ENCODE measurements around the gene NAMPT. TPM values are rescaled to one million over a fixed set of nuclear protein-coding genes. Genes with fewer than 3 reads are reported as not detected.
"Not testable (repeated sequence)": the region's sequence is repeated elsewhere in the genome, so short reads cannot be mapped to it uniquely, and the experiment has no call there.

Gene NAMPT
- total and polyA plus RNA-seq, 4 donors = 37.0 to 146 (median 53.7) TPM

GRCh38 chr7:106306256-106306655, 21.5 kb upstream of the NAMPT start:
- Histone ChIP-seq H3K27ac (ENCODE audit: low read depth, low read length) (no peak overlapping the region), H3K9me3 (ENCODE audit: control insufficient read depth, insufficient read depth, low read length) (no peaks in the 10 kb centered on the region), H3K4me3 (ENCODE audit: low read depth, low read length) (no peak overlapping the region), H3K27me3 (ENCODE audit: control insufficient read depth, insufficient read depth, low read length) (no peaks in the 10 kb centered on the region), H3K36me3 (ENCODE audit: control insufficient read depth, insufficient read depth, low read length) (no peaks in the 10 kb centered on the region), H3K4me1 (ENCODE audit: control insufficient read depth, insufficient read depth, low read length) (no peaks in the 10 kb centered on the region)
- no CpG with 5 or more reads among the region's 3 CpGs for WGBS (ENCODE audit: insufficient coverage)
- DNase-seq (ENCODE audit: low read depth in 4 of 6, low spot score in 6 of 6) = peak in 1 of 6 donors; percentile 9

GRCh38 chr7:106305732-106306131, 20.9 kb upstream of the NAMPT start:
- no peak for DNase-seq (ENCODE audit: low read depth in 4 of 6, low spot score in 6 of 6)
- H3K4me3 ChIP-seq (ENCODE audit: low read depth, low read length) = no peak overlapping the region
- no peaks in the 10 kb centered on the region for H3K27me3 ChIP-seq (ENCODE audit: control insufficient read depth, insufficient read depth, low read length)
- WGBS (ENCODE audit: insufficient coverage) = 56% methylated on average over 1 of the region's 3 CpGs
- no peaks in the 10 kb centered on the region for H3K4me1 ChIP-seq (ENCODE audit: control insufficient read depth, insufficient read depth, low read length)
- no peaks in the 10 kb centered on the region for H3K36me3 ChIP-seq (ENCODE audit: control insufficient read depth, insufficient read depth, low read length)
- H3K9me3 ChIP-seq (ENCODE audit: control insufficient read depth, insufficient read depth, low read length) = no peaks in the 10 kb centered on the region
- H3K27ac ChIP-seq (ENCODE audit: low read depth, low read length) = no peak overlapping the region

DNA sequence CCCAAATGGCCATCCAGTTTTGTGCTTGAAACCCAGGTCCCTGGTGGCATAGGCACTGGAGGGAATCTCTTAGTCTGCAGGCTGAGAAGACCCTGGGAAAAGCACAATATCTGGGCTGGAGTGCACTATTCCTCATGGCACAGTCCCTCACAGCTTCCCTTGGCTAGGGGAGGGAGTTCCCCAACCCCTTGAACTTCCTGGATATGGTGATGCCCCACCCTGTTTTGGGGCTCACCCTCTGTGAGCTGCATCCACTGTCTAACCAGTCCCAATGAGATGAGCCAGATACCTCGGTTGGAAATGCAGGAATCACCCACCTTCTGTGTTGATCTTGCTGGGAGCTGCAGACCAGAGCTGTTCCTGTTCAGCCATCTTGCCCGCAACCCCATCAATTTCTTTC, 19.8 kb upstream of the NAMPT start:
- H3K9me3 ChIP-seq (ENCODE audit: control insufficient read depth, insufficient read depth, low read length) = no peaks in the 10 kb centered on the region
- no peaks in the 10 kb centered on the region for H3K27me3 ChIP-seq (ENCODE audit: control insufficient read depth, insufficient read depth, low read length)
- no peaks in the 10 kb centered on the region for H3K36me3 ChIP-seq (ENCODE audit: control insufficient read depth, insufficient read depth, low read length)
- 71% methylated on average over 1 of the region's 2 CpGs for WGBS (ENCODE audit: insufficient coverage)
- no peaks in the 10 kb centered on the region for H3K4me1 ChIP-seq (ENCODE audit: control insufficient read depth, insufficient read depth, low read length)
- no peak overlapping the region for H3K27ac ChIP-seq (ENCODE audit: low read depth, low read length)
- no peak overlapping the region for H3K4me3 ChIP-seq (ENCODE audit: low read depth, low read length)
- DNase-seq (ENCODE audit: low read depth in 4 of 6, low spot score in 6 of 6) = no peak

DNA sequence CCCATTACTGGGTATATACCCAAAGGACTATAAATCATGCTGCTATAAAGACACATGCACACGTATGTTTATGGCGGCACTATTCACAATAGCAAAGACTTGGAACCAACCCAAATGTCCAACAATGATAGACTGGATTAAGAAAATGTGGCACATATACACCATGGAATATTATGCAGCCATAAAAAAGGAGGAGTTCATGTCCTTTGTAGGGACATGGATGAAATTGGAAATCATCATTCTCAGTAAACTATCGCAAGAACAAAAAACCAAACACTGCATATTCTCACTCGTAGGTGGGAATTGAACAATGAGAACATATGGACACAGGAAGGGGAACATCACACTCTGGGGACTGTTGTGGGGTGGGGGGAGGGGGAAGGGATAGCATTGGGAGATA, 13.8 kb upstream of the NAMPT start:
- H3K27me3 ChIP-seq (ENCODE audit: control insufficient read depth, insufficient read depth, low read length); H3K36me3 ChIP-seq (ENCODE audit: control insufficient read depth, insufficient read depth, low read length); H3K27ac ChIP-seq (ENCODE audit: low read depth, low read length); H3K4me3 ChIP-seq (ENCODE audit: low read depth, low read length); H3K9me3 ChIP-seq (ENCODE audit: control insufficient read depth, insufficient read depth, low read length); H3K4me1 ChIP-seq (ENCODE audit: control insufficient read depth, insufficient read depth, low read length); DNase-seq (ENCODE audit: low read depth in 4 of 6, low spot score in 6 of 6): not testable (repeated sequence)
- no CpG with 5 or more reads among the region's 4 CpGs for WGBS (ENCODE audit: insufficient coverage)

- not testable (repeated sequence) for H3K27me3 ChIP-seq (ENCODE audit: control insufficient read depth, insufficient read depth, low read length); H3K4me1 ChIP-seq (ENCODE audit: control insufficient read depth, insufficient read depth, low read length); H3K36me3 ChIP-seq (ENCODE audit: control insufficient read depth, insufficient read depth, low read length); H3K4me3 ChIP-seq (ENCODE audit: low read depth, low read length); H3K27ac ChIP-seq (ENCODE audit: low read depth, low read length); DNase-seq (ENCODE audit: low read depth in 4 of 6, low spot score in 6 of 6); H3K9me3 ChIP-seq (ENCODE audit: control insufficient read depth, insufficient read depth, low read length)
- no CpG with 5 or more reads among the region's 4 CpGs for WGBS (ENCODE audit: insufficient coverage)
Observed at GRCh38 chr7:106298155-106298554, 13.4 kb upstream of the NAMPT start.

DNA sequence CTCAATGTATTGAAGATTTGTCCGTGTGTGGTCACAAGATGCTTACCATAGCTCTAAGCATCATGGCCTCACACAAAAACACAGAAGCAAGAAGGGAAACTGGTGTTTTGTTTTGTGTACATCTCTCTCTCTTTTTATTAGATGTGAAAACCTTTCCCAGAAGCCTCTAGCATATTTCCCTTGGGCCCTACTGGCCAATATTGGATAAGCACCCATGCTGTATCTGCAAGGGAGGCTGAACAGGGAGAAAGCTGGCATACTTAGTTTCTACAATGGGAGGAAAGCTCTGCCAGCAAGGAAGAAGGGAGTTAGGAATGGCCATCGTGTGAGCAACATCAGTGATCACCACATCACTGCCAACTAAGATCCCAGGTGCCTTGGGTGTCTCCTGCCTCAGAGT, 9.6 kb upstream of the NAMPT start:
- WGBS (ENCODE audit: insufficient coverage) = no CpG with 5 or more reads among the region's 2 CpGs

GRCh38 chr7:106291247-106291646, 6.5 kb upstream of the NAMPT start:
- no peak overlapping the region for H3K4me3 ChIP-seq (ENCODE audit: low read depth, low read length)
- no peaks in the 10 kb centered on the region for H3K9me3 ChIP-seq (ENCODE audit: control insufficient read depth, insufficient read depth, low read length)
- no peak overlapping the region for H3K27ac ChIP-seq (ENCODE audit: low read depth, low read length)
- 83% methylated on average over 1 of the region's 4 CpGs for WGBS (ENCODE audit: insufficient coverage)
- H3K27me3 ChIP-seq (ENCODE audit: control insufficient read depth, insufficient read depth, low read length) = no peaks in the 10 kb centered on the region
- H3K36me3 ChIP-seq (ENCODE audit: control insufficient read depth, insufficient read depth, low read length) = no peaks in the 10 kb centered on the region
- DNase-seq (ENCODE audit: low read depth in 4 of 6, low spot score in 6 of 6) = no peak
- no peaks in the 10 kb centered on the region for H3K4me1 ChIP-seq (ENCODE audit: control insufficient read depth, insufficient read depth, low read length)

More for the DNA sequence above, 9.6 kb upstream of the NAMPT start:
- Histone ChIP-seq H3K9me3 (ENCODE audit: control insufficient read depth, insufficient read depth, low read length) (no peaks in the 10 kb centered on the region), H3K27ac (ENCODE audit: low read depth, low read length) (no peak overlapping the region), H3K27me3 (ENCODE audit: control insufficient read depth, insufficient read depth, low read length) (no peaks in the 10 kb centered on the region), H3K4me3 (ENCODE audit: low read depth, low read length) (no peak overlapping the region), H3K4me1 (ENCODE audit: control insufficient read depth, insufficient read depth, low read length) (no peaks in the 10 kb centered on the region), H3K36me3 (ENCODE audit: control insufficient read depth, insufficient read depth, low read length) (no peaks in the 10 kb centered on the region)
- DNase-seq (ENCODE audit: low read depth in 4 of 6, low spot score in 6 of 6) = no peak

- 92% methylated on average over 5 of the region's 5 CpGs for WGBS (ENCODE audit: insufficient coverage)
- Histone ChIP-seq H3K27me3 (ENCODE audit: control insufficient read depth, insufficient read depth, low read length) (no peaks in the 10 kb centered on the region), H3K4me3 (ENCODE audit: low read depth, low read length) (no peak overlapping the region), H3K36me3 (ENCODE audit: control insufficient read depth, insufficient read depth, low read length) (no peaks in the 10 kb centered on the region), H3K9me3 (ENCODE audit: control insufficient read depth, insufficient read depth, low read length) (no peaks in the 10 kb centered on the region), H3K4me1 (ENCODE audit: control insufficient read depth, insufficient read depth, low read length) (peaks cover 3% of the 10 kb centered on the region), H3K27ac (ENCODE audit: low read depth, low read length) (no peak overlapping the region)
- DNase-seq (ENCODE audit: low read depth in 4 of 6, low spot score in 6 of 6) = no peak
Observed at GRCh38 chr7:106290319-106290718, 5.5 kb upstream of the NAMPT start.

DNA sequence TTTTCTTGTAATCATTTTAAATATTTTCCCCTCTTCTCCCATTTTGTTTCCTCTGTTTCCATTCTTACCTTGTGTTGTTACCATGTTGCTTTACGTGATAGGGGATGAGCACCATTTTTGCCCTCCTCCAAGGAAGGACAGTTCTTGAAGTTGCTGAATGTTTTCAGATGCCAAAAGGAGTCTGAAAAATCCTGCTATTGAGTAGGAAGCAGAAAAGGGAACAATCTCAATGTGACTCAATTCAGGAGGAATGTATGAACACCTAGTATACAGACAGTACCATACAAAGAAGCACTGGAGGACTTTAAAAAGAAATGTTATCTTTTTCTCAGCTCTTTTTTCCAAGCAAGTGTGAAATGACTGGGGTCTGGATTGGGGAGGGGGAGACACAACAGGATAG, 5.1 kb upstream of the NAMPT start:
- H3K9me3 ChIP-seq (ENCODE audit: control insufficient read depth, insufficient read depth, low read length) = no peaks in the 10 kb centered on the region
- no CpG with 5 or more reads among the region's 1 CpG for WGBS (ENCODE audit: insufficient coverage)
- H3K27me3 ChIP-seq (ENCODE audit: control insufficient read depth, insufficient read depth, low read length) = no peaks in the 10 kb centered on the region

GRCh38 chr7:106288263-106288662, 3.5 kb upstream of the NAMPT start:
- WGBS (ENCODE audit: insufficient coverage) = 80% methylated on average over 2 of the region's 7 CpGs
- Histone ChIP-seq H3K4me1 (ENCODE audit: control insufficient read depth, insufficient read depth, low read length) (peaks cover 3% of the 10 kb centered on the region), H3K36me3 (ENCODE audit: control insufficient read depth, insufficient read depth, low read length) (no peaks in the 10 kb centered on the region), H3K27ac (ENCODE audit: low read depth, low read length) (no peak overlapping the region), H3K27me3 (ENCODE audit: control insufficient read depth, insufficient read depth, low read length) (no peaks in the 10 kb centered on the region), H3K4me3 (ENCODE audit: low read depth, low read length) (no peak overlapping the region), H3K9me3 (ENCODE audit: control insufficient read depth, insufficient read depth, low read length) (no peaks in the 10 kb centered on the region)
- no peak for DNase-seq (ENCODE audit: low read depth in 4 of 6, low spot score in 6 of 6)

More for the DNA sequence above, 5.1 kb upstream of the NAMPT start:
- no peak overlapping the region for H3K4me3 ChIP-seq (ENCODE audit: low read depth, low read length)
- H3K27ac ChIP-seq (ENCODE audit: low read depth, low read length) = no peak overlapping the region
- peaks cover 3% of the 10 kb centered on the region for H3K4me1 ChIP-seq (ENCODE audit: control insufficient read depth, insufficient read depth, low read length)
- H3K36me3 ChIP-seq (ENCODE audit: control insufficient read depth, insufficient read depth, low read length) = no peaks in the 10 kb centered on the region
- DNase-seq (ENCODE audit: low read depth in 4 of 6, low spot score in 6 of 6) = no peak

Measured in spinal cord (tissue), 10 donors.